Measurements from ENCODE around the gene COL19A1.

COL19A1 gene

GRCh38 chr6:70180901-70181599 is 314.7 kb downstream of the COL19A1 start:
- DNase-seq, result no peak

GRCh38 chr6:70183538-70183937 is 317.2 kb downstream of the COL19A1 start:
- no peak for DNase-seq

- no peak for DNase-seq
Measured at GRCh38 chr6:70184723-70185122, 318.4 kb downstream of the COL19A1 start.

DNA sequence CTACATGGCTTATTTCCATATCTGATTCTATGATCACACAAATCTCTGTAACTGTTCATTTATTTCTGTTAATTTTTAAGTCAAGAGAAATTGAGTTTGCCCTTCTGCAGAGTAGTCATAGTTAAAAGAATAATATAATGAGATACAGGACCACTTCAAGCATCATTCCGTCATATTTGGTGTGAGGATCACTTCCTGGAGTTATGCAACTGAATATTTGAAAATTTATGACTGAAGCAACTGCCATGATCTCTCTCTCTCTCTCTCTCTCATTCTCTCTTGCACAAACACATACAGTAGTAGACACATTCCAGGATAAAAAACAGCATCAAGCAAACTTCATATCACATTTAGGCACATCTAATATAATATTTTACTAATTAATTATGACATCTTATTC is 320.1 kb downstream of the COL19A1 start:
- DNase-seq, result no peak

DNA sequence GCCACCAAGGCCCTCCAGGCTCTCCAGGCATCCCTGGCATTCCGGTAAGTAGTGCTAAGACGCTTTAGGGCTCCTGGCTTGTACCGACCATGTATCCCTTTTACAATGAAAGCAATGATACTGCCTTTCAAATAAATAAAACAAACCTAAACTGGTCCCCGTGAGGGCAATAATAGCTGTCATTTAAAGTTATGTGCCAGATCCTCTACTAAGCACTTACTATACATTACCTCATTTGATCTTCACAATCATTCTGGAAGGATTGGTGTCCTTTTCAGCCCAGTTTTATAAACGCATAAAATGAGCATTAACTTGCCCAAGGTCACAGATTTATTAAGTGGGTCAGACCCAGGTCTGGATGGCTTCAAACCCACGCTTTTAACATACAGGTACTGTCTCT is 321.8 kb downstream of the COL19A1 start:
- DNase-seq, result no peak

DNA sequence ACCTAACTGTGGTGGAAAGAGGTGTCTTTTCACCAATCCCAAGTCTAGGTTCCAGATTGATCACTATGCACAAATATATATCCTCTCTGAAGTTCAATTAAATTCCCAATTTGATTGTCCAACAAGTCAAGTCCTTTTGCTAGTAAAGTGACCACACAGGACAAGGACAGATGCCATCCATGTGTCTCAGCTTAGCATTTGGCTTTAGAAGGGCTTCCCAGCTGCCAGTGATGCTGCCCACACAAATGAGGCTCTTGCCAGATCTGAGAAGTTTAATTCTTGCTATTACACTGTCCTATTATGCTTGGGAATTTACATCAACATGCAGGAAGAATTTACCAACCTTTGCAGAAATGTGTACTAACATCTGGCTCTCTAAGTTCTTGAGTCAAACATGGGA is 328.1 kb downstream of the COL19A1 start:
- DNase-seq, result no peak

GRCh38 chr6:70196531-70196930 is 330.2 kb downstream of the COL19A1 start:
- no peak for DNase-seq

- DNase-seq, result no peak
Measured at GRCh38 chr6:70198785-70199184, 332.4 kb downstream of the COL19A1 start.

DNA sequence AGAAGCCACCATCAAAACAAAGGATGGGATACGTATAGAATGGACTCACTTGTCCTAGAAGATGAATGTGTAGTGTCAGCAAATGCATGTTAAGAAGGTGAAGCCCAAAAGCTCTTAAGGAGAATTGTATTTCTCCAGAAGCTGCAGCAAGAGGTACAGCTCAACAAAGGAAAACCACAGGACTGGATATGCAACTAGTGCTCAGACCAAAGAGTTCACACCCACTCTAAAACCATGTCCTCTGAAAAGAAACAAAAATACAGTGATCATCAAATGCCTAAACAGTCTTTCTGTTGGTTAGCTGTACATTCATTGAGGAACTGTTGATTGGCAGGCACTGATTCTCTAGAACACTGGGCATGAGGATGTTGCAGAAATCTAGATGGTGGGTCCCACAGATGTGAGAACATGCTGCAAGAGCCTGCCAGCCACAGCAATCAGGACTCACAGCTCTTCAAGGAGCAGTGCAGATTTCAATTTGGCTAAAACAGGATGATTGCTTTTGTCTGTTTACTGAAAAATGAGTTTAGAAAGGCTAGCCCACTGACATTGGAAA is 342.0 kb downstream of the COL19A1 start:
- no peak for DNase-seq

DNA sequence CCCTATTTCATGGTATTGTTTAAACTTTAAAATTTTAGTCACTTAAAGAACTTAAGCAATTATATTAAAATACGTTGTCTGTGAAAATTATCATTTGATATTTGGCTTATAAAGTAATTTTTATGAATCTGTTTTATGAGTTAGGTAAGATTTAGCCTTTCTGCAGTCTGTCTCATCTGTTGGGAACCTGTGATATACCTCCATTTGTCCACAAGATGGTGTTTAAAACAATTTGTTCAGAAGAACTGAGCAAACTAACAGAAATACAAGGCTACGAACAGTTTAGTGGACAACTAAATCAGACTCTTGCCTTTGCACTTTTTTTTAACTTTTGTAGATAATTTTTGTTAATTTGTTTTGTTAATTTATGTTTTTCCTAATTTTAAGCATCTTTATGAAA is 344.1 kb downstream of the COL19A1 start:
- DNase-seq, result no peak

GRCh38 chr6:70215460-70216108 is 349.2 kb downstream of the COL19A1 start:
- no peak for DNase-seq

DNA sequence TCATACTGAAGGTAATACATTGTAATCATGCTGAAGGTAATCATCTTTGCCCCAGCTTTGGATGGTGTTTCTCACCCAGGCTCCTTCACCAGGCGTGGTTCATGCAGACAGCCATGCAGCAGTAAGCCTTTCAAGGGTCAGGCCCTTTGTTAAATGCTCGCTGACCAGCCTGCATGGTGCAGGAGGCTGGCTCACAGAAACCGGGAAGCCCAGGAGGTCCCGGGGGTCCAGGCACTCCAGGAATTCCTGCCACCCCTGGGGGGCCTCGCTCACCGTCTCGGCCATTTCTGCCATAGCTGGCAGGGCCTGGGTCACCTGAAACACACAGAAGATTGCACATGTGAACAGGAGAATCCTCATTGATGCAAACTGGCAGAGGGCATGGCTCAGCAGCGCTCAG is 350.4 kb downstream of the COL19A1 start:
- no peak for DNase-seq

GRCh38 chr6:70219943-70220613 is 353.7 kb downstream of the COL19A1 start:
- DNase-seq, result no peak

GRCh38 chr6:70221025-70221714 is 354.8 kb downstream of the COL19A1 start:
- DNase-seq, result no peak

DNA sequence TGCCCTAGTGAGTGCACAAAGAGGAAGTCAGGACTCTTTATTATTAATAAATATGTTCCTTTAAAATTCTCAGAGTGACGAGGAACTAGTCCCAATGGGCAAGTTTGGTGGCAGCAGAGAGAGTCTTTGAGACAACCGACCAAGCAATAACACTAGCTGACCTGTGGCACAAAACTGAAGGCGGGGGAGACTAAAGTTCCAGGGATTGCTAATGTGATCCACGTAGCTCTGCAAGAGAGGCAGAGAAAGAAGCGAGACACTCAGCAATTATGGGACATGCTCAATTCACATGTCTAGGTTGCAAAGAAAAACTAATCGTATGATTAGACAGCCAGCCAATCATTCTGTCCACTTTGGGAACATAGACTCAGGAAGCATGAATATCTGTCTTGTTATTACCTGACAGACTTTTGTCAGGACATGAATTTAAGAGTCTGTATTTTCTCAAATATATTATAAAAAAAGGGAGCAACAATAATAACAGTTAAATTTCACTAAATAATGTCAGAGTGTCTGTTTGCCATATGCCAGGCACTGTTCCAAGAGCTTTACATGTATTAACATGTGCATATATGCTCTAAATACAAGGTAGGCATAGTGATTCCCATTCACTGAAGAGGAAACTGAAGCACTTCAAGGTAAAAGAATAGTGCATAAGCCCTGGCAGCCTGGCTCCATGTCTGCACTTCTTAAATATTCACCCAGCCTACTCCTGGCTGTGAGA is 355.5 kb downstream of the COL19A1 start:
- no peak for DNase-seq

- DNase-seq, result no peak
Measured at GRCh38 chr6:70222439-70222749, 356.0 kb downstream of the COL19A1 start.

DNA sequence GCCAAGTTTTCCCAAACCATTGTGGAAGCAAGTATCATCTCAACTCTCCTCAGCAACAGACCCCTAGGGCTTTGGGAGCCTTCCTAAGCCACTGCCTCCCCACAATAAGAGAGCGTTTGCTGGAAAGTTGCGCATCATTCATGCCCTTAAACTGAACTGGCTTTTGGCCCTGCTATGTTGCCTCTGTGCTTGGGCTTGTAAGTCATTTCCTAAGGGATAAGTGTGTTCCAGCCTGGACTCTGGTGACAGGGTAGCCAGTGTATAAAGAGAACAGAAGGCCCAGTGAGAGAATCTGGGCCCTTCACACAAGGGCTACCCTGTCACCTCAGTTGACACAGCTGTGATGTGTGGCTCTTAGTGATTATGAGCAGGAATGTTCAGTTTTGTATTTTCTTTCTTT is 358.7 kb downstream of the COL19A1 start:
- no peak for DNase-seq

DNA sequence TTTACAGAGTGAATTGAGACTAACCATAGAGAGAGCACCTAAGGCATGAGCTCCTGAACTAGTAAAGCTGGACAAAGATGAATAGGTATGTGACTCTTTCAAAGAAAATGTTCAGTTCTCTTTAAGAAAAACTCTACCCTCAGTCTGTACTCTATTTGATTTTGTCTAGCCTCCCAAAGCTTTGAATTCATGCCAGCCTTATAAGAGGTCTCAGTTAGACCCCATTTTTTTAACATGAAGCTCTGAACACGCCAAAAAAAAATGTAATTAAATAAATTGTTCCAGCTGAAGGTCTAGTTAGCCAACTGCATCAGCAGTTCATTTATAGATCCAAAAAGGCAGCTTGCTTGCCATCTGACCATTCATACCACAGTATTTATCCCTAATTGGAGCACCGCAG is 365.0 kb downstream of the COL19A1 start:
- no peak for DNase-seq

DNA sequence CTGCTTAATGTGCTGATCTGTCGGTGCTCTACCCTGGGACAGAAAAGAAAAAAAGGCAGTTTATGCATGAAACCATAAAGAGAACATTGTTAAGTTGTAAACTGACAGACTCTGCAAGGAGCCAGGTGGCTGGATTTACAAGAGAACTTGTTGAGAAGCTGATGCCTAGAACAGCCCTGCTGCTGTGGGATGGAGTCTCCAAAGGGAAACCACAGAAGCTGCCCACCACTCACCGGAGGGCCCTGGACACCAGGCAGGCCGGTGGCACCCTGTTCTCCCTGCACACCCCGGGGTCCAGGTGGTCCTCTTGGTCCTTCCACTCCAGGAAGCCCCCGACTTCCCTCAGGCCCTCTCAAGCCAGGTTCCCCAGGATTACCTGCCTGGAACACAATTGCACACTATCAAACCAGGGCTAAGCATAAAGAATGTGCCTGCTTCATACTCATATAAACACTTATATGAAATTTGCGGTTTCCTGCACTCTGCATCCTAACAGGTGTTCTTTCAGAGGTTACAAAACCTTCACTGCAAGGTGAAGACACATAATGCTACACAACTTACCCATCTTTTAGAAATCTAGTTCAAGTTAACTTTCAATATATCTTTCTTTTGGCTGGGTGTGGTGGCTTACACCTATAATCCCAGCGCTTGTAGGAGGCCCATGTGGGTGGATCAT is 368.3 kb downstream of the COL19A1 start:
- no peak for DNase-seq

DNA sequence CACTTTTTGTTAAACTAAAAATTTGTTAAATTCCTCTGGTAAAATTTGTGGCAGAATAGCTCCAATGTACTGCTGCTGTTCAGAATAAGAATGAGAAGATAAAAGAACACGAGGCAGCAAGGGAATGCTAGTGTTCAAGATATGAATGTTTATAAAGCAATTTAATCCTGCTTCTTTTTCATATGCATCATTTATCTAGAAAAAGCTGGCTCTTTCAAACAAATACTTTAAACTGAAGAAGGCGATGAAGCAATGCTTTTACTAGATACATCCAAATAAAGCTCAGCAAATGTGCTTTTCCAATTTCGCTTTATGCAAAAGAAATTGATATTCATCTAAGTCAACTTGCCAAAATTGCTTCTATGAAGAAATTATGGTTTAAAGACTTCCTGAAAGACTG is 370.0 kb downstream of the COL19A1 start:
- DNase-seq, result no peak

GRCh38 chr6:70241031-70241430 is 374.7 kb downstream of the COL19A1 start:
- DNase-seq, result no peak

DNA sequence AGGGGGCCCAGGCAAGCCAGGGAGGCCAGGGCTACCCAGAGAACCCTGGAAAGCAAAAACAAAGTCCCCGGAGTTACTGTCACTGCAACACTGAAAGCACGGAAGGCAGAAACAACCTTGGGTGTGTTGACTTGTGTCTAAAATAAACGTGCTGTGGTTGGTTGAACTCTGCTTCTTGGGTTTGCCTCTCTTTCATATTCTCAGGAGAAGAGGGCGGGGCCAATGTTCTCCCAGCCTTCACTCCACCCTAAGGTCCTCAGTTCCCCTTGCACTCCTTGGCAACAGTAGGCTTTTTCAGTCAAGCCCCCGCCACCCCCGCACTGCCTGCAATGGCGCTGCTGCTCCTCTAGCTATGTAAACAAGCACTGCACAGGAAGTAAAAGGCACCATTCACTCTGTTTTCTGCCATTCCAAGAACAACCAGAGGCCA is 375.6 kb downstream of the COL19A1 start:
- DNase-seq, result no peak
